Activated T-helper 1 cell treated with anti-CD3 and anti-CD28 coated beads, Interleukin-2, amount 50 U/mL, for 16 hours (primary cell): ENCODE data around the gene SULT4A1.

Experiments used
- DNase-seq, 2 donors: peaks; one replicate each; pipeline ENCODE4 v3.0.0-alpha.2; 2020; ENCODE audit warnings: low read depth in 1 of 2, low spot score in 1 of 2

SULT4A1 gene

DNA sequence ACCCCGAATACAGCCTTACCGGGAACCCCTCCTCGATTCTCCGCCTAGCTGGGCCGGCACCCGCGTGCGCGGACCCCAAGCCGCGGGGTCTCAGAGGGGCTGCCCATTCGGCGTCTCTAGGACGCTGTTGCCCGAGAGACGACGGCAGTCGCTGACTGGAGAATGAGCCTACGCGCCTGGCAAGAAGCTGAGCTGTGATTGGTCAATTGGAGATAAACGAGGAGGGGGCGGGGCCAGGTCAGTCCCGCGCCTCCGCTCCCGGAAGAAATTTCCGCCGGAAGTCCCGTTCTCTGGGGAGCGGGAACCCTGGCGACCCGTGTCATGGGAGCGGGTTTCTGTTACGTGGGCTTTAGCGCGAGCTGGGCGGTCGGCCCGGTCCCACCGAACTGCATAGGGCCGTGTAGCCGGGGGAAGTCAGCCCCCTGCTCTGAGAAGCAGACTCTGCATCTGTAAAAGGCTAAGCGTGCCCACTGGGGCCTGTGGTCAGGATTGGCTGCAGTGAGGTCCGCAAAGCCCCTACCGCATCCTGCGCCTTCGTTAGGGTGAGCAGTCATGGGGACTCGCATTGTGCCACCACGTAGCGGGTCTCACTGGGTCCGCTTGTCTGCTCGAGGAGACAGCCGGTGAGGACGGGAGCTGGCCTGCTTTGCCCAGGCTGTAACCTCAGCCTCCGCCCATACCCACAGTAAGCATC lies 50.0 kb downstream of the SULT4A1 start, which contains the start of gene EFCAB6:
EFCAB6 (minus strand) TSS at position 157 of the 694 bp plus-strand sequence. CDS start 29,987 bp downstream, outside the sequence.
- peak; percentile 77 to 81 for DNase-seq

DNA sequence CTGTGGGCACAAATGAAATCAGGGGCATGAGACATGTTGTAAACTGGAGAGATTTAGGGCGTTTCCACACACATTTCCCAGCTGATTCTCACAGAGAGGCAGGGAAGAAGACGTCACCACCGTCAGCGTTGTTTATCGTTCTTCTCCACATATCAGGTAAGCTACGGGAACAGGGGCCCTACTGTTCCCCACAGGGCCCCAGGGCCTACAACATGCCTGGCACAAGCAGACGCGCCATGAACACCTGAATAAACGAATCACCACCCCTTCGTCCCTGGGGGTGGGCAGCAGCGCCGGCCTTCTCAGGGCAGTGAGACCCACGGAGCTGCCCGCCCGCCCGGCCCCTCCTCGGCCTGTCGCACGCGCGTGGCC lies 50.5 kb downstream of the SULT4A1 start:
- DNase-seq: no peak

DNA sequence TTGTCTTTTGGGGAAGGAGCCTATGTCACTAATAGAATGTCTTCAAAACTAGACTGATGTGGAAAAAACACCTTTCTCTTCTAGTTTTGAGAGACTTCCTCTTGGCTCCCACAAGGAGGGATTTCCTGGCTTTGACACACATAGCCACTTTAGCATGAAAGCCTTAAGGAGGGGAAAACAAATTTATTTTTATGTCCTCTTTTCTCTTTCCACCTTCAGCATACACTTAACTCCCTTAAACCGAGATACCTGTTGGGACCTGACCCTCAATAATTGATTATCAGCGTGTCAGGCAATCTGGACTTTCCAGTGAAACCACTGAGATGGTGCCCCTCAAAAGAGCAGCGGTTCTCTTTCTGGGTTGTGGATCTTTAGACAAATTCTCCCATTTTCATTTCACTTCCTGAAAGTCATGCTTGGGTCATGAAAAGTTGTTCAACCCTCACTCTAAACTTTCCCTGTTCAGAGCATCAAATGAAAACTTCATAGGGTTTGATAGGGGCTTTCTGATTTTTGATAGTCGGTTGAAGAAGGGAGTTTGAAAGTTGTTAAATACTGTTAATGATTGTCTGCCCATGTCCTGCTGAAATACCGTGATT lies 59.3 kb downstream of the SULT4A1 start:
- DNase-seq: no peak

DNA sequence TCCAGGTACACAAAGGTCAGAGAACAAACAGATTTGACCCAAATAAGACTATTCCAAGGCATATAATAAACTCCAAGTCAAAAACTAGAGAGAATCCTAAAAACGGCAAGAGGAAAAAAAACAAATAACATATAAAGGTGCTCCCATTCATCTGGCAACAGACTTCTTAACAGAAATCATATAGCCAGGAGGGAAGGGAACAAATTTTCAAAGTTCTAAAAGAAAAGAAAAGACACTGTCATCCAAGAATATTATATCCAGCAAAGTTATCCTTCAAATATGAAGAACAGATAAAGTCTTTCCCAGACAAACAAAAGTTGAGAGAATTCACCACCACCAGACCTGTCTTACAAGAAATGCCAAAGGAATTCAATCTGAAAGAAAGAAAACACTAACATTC lies 61.3 kb downstream of the SULT4A1 start:
- DNase-seq: no peak

DNA sequence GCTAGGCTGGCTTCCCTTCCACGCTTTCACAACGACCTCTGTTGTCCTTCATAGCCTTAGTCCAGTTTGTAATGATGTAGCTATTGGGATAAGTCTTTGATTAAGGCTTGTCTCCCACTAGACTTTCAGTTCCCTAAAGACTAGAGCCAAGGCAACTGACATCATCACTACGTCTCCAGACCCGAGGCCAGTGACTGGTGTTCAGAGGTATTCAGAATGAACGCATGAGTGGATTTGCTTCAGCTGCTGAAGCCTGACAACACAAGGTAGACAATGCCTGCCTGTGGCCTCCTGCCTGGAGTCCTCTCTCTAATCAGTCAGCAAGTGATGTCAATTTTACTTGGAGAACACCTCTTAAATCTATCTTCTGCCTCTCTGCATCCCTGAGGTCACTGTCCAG lies 63.8 kb downstream of the SULT4A1 start:
- DNase-seq: no peak

DNA sequence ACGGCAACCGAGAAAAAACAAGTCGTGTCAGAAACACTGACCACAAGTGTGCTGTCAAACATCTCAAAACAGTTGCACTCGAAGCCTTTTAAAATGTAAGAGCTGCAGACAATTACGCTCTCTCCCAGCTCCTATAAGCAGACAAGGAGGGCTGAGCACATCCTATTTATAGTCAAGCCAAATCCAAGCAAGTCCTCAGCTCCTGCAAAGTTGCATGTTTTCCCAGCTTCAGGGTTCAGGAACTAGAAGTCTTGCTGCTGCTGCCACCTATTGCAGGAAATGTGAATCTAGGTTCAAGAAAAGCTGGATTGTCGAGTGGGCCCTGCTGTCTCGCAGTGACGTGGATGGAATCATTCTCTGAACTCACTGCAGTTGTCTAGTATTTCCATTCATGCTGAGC lies 65.7 kb downstream of the SULT4A1 start:
- DNase-seq: no peak

DNA sequence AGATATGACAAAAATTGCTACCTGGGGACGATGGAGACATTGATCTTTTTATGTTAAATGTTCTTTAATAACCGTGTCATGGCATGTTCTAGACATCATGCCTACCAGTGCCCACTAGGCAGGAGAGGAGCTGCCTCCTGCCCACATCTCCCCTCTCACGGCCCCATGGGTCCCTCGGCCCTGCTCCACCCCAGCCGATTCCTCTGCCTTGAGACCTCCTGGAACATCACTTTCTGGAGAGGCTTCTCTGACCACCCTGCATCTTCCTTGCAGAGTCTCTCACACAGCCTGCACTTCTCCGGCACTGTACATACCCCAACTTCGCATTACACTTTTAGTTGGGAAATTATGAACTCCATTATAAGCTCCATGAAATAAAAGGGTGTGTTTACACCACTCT lies 67.0 kb downstream of the SULT4A1 start:
- no peak for DNase-seq

DNA sequence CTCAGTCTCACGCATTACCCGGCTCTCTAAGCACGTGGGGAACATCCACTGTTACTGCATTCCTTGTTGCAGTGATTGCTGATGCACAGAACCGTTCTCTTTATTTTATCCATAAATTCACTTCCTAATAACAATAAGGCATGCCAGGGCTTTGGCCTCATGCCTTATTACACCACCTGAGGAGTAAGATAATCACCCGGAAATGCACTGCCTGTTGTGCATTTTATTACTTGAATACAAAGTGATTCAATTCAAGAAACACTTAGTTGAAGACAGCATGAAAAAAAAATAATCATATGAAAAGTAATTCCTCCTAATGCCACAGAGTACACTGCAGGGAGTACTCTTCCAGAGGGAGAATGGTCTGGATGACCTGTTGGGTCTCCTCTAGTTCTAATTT lies 69.4 kb downstream of the SULT4A1 start:
- DNase-seq: no peak

DNA sequence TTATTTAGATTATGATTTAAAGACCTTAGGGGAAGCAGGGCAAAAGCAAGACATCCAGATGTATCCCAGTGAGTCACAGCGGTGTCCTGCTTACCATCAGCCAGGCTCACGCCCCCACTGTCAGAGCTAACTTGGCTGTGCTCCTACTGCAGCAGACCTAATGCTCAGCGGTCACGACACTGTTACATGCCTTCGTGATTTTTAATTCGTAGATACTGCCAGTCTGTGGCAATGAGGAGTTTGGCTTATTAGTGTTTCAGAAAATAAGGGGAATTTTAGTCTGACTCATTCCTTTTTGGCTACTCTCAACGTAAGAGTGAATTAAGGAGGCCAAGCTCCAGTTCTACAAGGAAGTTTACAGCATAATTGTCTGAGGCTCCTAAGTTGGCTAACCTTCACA lies 72.9 kb downstream of the SULT4A1 start:
- DNase-seq: no peak

DNA sequence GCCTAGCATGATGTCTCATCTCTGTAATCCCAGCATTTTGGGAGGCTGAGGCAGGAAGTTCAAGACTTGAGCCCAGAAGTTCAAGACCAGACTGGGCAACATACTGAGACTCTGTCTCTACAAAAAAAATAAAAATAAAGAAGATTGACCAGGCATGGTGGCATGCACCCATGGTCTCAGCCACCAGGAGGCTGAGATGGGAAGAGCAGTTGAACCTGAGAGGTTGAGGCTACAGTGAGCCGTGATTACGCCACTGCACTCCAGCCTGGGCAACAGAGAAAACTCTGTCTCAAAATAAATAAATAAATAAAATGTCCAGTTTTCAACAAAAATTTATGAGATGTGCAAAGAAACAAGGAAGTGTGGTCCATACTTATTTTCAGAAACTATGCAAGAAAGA lies 78.5 kb downstream of the SULT4A1 start:
- no peak for DNase-seq

DNA sequence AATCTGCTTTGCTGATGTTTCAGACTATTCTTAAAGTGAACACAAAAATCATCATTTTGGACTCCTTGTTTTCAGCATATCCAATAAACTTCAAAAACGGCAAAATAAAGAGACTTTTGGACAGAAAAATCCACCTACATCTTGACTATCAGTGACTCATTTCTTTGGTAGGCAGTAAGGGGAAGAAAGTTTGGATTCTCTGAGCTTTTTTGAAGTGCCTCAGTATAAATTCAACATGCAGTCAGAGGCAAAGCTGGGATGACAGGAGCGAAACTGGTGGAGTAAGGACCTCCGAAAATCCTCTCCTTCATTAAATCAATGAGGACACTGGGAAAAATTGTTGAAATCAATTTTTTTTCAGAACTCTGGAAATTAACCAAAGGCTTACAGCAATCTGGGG lies 79.9 kb downstream of the SULT4A1 start:
- DNase-seq: no peak

DNA sequence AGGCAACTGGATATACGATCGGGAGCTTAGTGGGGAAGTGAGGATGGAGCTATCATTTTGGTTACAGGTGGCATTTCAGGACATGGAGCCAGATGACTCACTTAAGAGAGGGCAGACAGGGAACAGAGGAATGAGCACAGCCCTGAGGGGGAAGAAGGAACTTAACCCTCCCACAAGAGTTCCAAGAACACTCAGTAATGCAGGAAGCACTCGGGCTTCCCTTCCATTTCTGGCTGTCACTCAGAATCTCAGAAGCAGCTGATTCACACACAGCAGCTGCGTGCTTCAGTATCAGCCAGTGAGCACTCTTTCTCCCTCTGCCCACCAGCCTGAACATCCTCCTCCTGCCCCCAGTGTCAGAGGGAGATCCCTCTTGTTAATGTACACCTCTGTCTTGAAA lies 85.0 kb downstream of the SULT4A1 start:
- no peak for DNase-seq

DNA sequence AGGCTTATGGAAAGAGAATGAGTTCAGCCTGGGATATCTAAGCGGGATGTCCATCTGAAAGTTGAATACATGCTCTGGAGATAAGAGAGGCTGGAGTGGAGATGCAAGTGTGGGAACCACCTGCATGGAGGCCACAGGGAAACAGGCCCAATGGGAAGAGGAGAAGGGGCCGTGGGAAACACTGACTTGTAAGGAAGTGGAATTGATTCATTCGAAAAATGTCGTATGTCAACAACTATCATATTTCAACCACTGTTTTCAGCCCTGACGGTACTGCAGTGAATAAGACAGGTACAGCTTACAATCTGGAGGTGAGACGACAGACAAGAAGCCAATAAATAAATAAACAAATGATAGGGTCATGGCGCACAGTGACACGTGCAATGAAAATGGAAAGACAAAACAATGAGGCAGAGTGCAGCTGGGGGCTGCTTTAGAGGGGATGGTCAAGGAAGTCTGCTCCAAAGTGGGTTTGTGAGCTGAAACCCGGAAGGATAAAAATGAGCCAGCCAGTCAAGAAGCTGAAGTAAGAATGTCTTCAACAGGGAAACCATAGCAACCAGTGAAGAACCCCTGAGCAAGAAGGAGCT lies 86.1 kb downstream of the SULT4A1 start:
- no peak for DNase-seq
